Dendritic cell treated with granulocyte-macrophage colony-stimulating factor and Interleukin-4, amounts not matched to agents 40 ng/mL and 50 ng/mL, for 4 days (primary cell): ENCODE results near the gene XPC.
"Not testable (repeated sequence)": the region's sequence is repeated elsewhere in the genome, so short reads cannot be mapped to it uniquely, and the experiment has no call there.

ENCODE experiments used
- H3K27ac Mint-ChIP-seq: one replicate; pipeline ENCODE4 v1.8.0; 2022; ENCODE audit warnings: mild to moderate bottlenecking, mixed read lengths
- H3K27me3 Mint-ChIP-seq: one replicate; pipeline ENCODE4 v1.8.0; 2022; ENCODE audit warnings: mild to moderate bottlenecking, mixed read lengths
- H3K36me3 Mint-ChIP-seq: one replicate; pipeline ENCODE4 v1.8.0; 2022; ENCODE audit warnings: low read depth, mixed read lengths
- H3K4me1 Mint-ChIP-seq: one replicate; pipeline ENCODE4 v1.8.0; 2022; ENCODE audit warnings: low read depth, mixed read lengths
- H3K4me3 Mint-ChIP-seq: one replicate; pipeline ENCODE4 v1.8.0; 2022; ENCODE audit warnings: mild to moderate bottlenecking, moderate library complexity, mixed read lengths
- H3K9me3 Mint-ChIP-seq: one replicate; pipeline ENCODE4 v1.8.0; 2022; ENCODE audit warnings: mixed read lengths
- intact Hi-C: fragments of 100-400 bp; cut with micrococcal nuclease; formaldehyde crosslinking; loops from one replicate; pipeline ENCODE4 v1.15.0; 2022

The XPC gene

DNA sequence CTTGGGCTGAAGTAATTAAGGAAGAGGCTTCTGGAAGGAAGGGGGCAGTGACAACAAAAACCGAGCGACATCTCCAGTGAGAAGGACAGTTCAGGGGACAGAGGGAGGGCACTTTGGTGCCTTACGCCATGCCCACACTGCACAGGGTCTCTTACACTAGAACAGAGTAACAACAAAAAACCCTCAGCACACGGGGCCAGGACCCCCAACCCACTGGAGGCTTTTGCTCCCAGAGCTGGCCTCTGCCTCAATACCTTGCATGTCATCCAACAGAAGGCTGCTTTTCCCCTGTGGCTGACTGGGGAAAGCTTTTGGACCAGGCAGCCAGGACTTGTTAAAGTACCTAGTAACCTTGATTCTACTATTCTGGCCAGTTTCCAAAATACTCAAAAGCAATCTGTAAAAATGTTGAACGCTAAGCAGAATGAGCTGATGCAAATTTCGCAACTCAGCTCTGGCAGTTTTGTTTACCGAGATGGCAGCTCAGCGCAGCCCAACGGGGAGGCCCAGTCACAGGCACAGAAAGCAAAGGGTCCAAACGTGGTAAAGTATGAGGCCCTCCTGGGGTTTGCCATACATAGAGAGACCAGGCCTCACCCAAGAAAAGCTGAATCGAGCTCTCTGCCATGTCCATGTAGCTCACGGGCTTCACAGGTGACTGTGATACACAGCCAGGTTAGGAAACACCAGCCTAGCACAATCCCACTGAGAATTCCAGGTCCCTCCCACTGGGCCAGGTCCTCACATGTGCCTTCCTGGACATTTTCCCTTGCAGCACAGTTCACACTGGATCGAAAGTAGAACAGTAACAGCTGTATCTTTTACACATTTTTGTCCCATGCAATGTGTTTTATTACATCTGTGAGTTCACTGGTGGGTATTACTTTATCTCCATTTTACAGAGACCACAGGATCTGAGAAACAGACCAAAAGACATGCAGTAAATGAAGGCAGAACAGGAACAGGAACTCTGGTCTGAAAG is 59.7 kb downstream of the XPC start:
- Mint-ChIP-seq H3K4me3 (no peak overlapping the region), H3K27ac (no peak overlapping the region), H3K4me1 (peaks cover 32% of the 10 kb centered on the region), H3K9me3 (no peaks in the 10 kb centered on the region), H3K36me3 (peaks cover 81% of the 10 kb centered on the region), H3K27me3 (no peaks in the 10 kb centered on the region)
- intact Hi-C loops = no loop called here

GRCh38 chr3:14117468-14118399 is 60.7 kb downstream of the XPC start:
- intact Hi-C loops = no loop called here
- no peaks in the 10 kb centered on the region for H3K9me3 Mint-ChIP-seq
- H3K4me3 Mint-ChIP-seq = no peak overlapping the region
- H3K4me1 Mint-ChIP-seq = peaks cover 23% of the 10 kb centered on the region
- H3K27me3 Mint-ChIP-seq = no peaks in the 10 kb centered on the region
- peaks cover 89% of the 10 kb centered on the region for H3K36me3 Mint-ChIP-seq
- H3K27ac Mint-ChIP-seq = no peak overlapping the region

DNA sequence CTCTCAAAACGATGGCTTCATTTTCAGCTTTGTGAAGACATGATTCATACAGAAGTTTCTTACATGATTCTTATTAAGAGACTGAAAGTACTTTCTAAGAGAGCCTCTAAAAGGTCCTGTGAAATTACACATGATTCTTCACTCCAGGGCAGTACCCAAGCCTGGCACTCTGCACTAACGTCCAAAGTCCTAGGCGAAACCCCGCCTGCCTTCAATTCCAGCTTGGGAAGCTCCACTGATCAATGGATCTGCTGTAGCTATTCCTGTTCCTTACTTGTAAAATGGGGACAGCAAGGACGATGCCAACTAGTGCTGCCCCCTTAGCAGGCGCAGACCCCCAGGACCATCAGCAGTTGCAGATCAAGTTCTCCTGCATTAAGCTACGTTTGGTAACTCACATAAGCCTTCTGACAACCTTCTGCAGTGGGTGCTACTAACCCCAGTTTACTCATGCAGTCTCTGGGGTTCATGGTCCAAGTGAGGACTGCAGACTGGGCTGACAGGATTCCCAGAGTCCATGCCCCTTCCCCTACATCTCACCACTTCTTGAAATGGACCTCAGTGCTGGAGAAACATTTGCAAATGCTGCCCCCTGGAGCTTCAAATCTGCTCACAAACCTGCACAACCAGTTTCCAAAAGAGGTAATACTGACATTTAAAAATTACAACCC is 64.3 kb downstream of the XPC start:
- Mint-ChIP-seq H3K36me3 (peaks cover 77% of the 10 kb centered on the region), H3K9me3 (no peaks in the 10 kb centered on the region), H3K27me3 (no peaks in the 10 kb centered on the region), H3K4me1 (no peaks in the 10 kb centered on the region), H3K27ac (no peak overlapping the region), H3K4me3 (no peak overlapping the region)
- intact Hi-C loops = no loop called here

- Mint-ChIP-seq H3K9me3 (no peaks in the 10 kb centered on the region), H3K4me3 (no peak overlapping the region), H3K4me1 (no peaks in the 10 kb centered on the region), H3K36me3 (peaks cover 50% of the 10 kb centered on the region), H3K27me3 (no peaks in the 10 kb centered on the region), H3K27ac (no peak overlapping the region)
- intact Hi-C loops = no loop called here
Measured at GRCh38 chr3:14110699-14111098, 67.7 kb downstream of the XPC start.

DNA sequence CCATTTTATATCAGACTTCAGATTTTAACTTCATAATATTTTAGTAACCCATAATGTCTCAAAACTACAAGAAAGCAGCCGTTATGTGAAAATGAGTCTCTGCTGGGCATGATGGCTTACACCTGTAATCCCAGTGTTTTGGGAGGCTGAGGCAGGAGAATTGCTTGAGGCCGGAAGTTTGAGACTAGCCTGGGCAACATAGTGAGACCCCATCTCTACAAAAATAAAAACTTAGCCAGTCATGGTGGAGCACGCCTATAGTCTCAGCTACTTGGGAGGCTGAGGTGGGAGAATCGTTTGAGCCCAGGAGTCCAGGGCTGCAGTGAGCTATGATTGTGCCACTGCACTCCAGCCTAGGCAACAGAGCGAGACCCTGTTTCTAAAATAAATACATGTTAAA is 68.6 kb downstream of the XPC start:
- H3K4me3 Mint-ChIP-seq, H3K9me3 Mint-ChIP-seq, H3K27ac Mint-ChIP-seq, H3K4me1 Mint-ChIP-seq, intact Hi-C loops, H3K27me3 Mint-ChIP-seq: not testable (repeated sequence)
- H3K36me3 Mint-ChIP-seq = peaks cover 41% of the 10 kb centered on the region

DNA sequence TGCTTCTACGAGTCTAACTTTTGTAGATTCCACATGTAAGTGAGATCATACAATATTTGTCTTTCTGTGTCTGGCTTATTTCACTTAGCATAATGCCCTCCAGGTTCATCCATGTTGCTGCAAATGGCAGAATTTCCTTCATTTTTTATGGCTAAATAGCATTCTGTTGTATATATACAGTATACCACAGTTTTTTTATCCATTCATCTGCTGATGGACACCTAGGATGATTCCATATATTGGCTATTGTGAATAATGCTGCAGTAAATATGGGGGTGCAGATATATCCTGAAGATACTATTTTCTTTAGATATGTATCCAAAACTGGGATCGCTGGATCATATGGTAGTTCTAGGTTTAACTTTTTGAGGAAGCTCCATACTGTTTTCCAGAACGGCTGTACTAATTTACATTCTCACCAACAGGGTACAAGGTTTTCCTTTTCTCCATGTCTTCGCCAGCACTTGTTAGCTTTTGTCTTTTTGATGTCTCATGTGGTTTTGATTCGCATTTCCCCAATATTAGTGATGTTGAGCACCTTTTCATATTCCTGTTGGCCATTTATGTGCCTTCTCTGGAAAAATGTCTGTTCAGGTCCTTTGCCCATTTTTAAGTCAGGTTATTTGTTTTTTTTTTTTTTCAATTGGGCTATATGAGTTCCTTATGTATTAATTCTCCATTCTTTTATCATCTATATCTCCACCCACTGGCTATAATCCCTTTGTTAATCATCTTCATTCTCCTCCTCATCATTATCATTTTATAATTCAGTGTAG is 80.6 kb downstream of the XPC start:
- Mint-ChIP-seq H3K4me1 (no peaks in the 10 kb centered on the region), H3K36me3 (no peaks in the 10 kb centered on the region), H3K27me3 (peaks cover 13% of the 10 kb centered on the region), H3K4me3 (no peak overlapping the region), H3K27ac (no peak overlapping the region), H3K9me3 (peaks cover 9% of the 10 kb centered on the region)
- intact Hi-C loops = no loop called here

GRCh38 chr3:14096742-14097141 is 81.7 kb downstream of the XPC start:
- intact Hi-C loops = no loop called here
- Mint-ChIP-seq H3K9me3 (peaks cover 9% of the 10 kb centered on the region), H3K4me1 (no peaks in the 10 kb centered on the region), H3K4me3 (no peak overlapping the region), H3K36me3 (no peaks in the 10 kb centered on the region), H3K27ac (no peak overlapping the region), H3K27me3 (peaks cover 14% of the 10 kb centered on the region)
